Fibroblast of skin of scalp (primary cell): ENCODE results near the gene CDHR5. TPM values are rescaled to one million over a fixed set of nuclear protein-coding genes. Genes with fewer than 3 reads are reported as not detected.
"Not testable (repeated sequence)": the region's sequence is repeated elsewhere in the genome, so short reads cannot be mapped to it uniquely, and the experiment has no call there.

Source experiments
- DNase-seq: peaks from one replicate; pipeline ENCODE4 v3.0.0-alpha.2; 2013
- polyA plus RNA-seq, 2 experiments: library from polyadenylated mRNA; unstranded; fragments of 120-200 nt; gene quantifications; one replicate each; pipeline ENCODE4 v1.2.1, GENCODE V29; 2013; ENCODE audit not compliant: insufficient read length in 2 of 2

Gene CDHR5
- 0.04 TPM for polyA plus RNA-seq (2013, experiment 1 of 2; ENCODE audit: insufficient read length)
- polyA plus RNA-seq (2013, experiment 2 of 2; ENCODE audit: insufficient read length): 0.54 TPM

- DNase-seq: no peak
These were observed at the start of gene CDHR5 for GRCh38 chr11:624705-625635. CDHR5 (minus strand) TSS chr11:624955; CDS start chr11:624902, 53 bp downstream.

GRCh38 chr11:674406-674805 lies 49.7 kb upstream of the CDHR5 start:
- DNase-seq: no peak

- no peak for DNase-seq
These were observed 49.1 kb upstream of the CDHR5 start for GRCh38 chr11:673866-674265.

GRCh38 chr11:665704-666281 lies 41.0 kb upstream of the CDHR5 start:
- DNase-seq: peak; percentile 17

GRCh38 chr11:665062-665703 lies 40.4 kb upstream of the CDHR5 start:
- DNase-seq: no peak

GRCh38 chr11:662689-663274 lies 38.0 kb upstream of the CDHR5 start:
- peak; percentile 46 for DNase-seq

- no peak for DNase-seq
These were observed 36.1 kb upstream of the CDHR5 start for GRCh38 chr11:660681-661444.

GRCh38 chr11:660281-660680 lies 35.5 kb upstream of the CDHR5 start:
- DNase-seq: no peak

- DNase-seq: no peak
These were observed 34.9 kb upstream of the CDHR5 start for GRCh38 chr11:659532-660085.

GRCh38 chr11:657691-658126 lies 33.0 kb upstream of the CDHR5 start:
- DNase-seq: no peak

- no peak for DNase-seq
These were observed 32.1 kb upstream of the CDHR5 start for GRCh38 chr11:656866-657265.

GRCh38 chr11:656426-656825 lies 31.7 kb upstream of the CDHR5 start:
- DNase-seq: no peak

- DNase-seq: no peak
These were observed 30.4 kb upstream of the CDHR5 start for GRCh38 chr11:655036-655726.

GRCh38 chr11:654444-654843 lies 29.7 kb upstream of the CDHR5 start:
- not testable (repeated sequence) for DNase-seq

GRCh38 chr11:653837-654236 lies 29.1 kb upstream of the CDHR5 start:
- DNase-seq: no peak

GRCh38 chr11:653136-653535 lies 28.4 kb upstream of the CDHR5 start:
- not testable (repeated sequence) for DNase-seq

- peak; percentile 21 for DNase-seq
These were observed 25.7 kb upstream of the CDHR5 start for GRCh38 chr11:650482-650881.

- DNase-seq: not testable (repeated sequence)
These were observed 23.0 kb upstream of the CDHR5 start for GRCh38 chr11:647672-648158.

- no peak for DNase-seq
These were observed 21.5 kb upstream of the CDHR5 start for GRCh38 chr11:646214-646613.

GRCh38 chr11:645536-645935 lies 20.8 kb upstream of the CDHR5 start:
- no peak for DNase-seq
